Endothelial cell of umbilical vein (primary cell): ENCODE data around the gene KDM3A. TPM values are rescaled to one million over a fixed set of nuclear protein-coding genes. Genes with fewer than 3 reads are reported as not detected.

ENCODE experiments used
- BruUV-seq: library from RNA; stranded (reverse); fragments of 400-500 nt; replicated peaks from 2 replicates; lab custom pipeline; 2021; lab: Mats Ljungman, UMichigan
- CTCF ChIA-PET: fragments of 300-600, 350-600 bp; sonication (Branson Sonifier 250); formaldehyde crosslinking; loops from one replicate; lab custom pipeline; 2021; ENCODE audit warnings: antibody characterized with exemption, inconsistent platforms; lab: Charles Lee
- POLR2A ChIA-PET: fragments of 300-600, 350-600 bp; sonication (Branson Sonifier 250); formaldehyde crosslinking; loops from one replicate; lab custom pipeline; 2021; ENCODE audit warnings: antibody characterized with exemption, inconsistent platforms; lab: Charles Lee
- DNase-seq: peaks from one replicate; pipeline ENCODE4 v3.0.0-alpha.2; 2011; ENCODE audit warnings: low read depth, low spot score
- FAIRE-seq: peaks from 2 replicates; lab custom pipeline; 2011; peaks lifted over from hg19 to GRCh38; lab: Jason Lieb, UNC
- H2AFZ ChIP-seq: 2 replicates; pipeline ENCODE4 v1.6.0; 2012; ENCODE audit warnings: low read depth, low read length, control low read depth, inconsistent platforms
- H3K27ac ChIP-seq: 2 replicates; pipeline ENCODE4 v1.5.1; 2011; ENCODE audit warnings: low read depth, mild to moderate bottlenecking, control low read depth, low read length, moderate library complexity; ENCODE audit not compliant: insufficient read depth
- H3K27me3 ChIP-seq, 2 experiments: 2 replicates each; pipeline versions ENCODE4 v1.6.0 to v1.6.1; 2011; ENCODE audit warnings: low read length in 2 of 2, mixed read lengths in 1 of 2; ENCODE audit not compliant: control insufficient read depth in 2 of 2, insufficient read depth in 2 of 2
- H3K36me3 ChIP-seq, 2 experiments: 2 replicates in 1 of 2; 3 replicates in 1 of 2; pipeline ENCODE4 v1.5.1; 2011; ENCODE audit warnings: low read length in 2 of 2, mild to moderate bottlenecking in 1 of 2, moderate library complexity in 1 of 2; ENCODE audit not compliant: control insufficient read depth in 2 of 2, insufficient read depth in 2 of 2; ENCODE audit errors: extremely low read depth in 1 of 2
- H3K4me1 ChIP-seq: 3 replicates; pipeline ENCODE4 v1.5.1; 2011; ENCODE audit warnings: mild to moderate bottlenecking, low read length; ENCODE audit not compliant: control insufficient read depth, insufficient read depth; ENCODE audit errors: extremely low read depth
- H3K4me2 ChIP-seq: 2 replicates; pipeline ENCODE4 v1.6.1; 2011; ENCODE audit warnings: low read length, control low read depth, mixed read lengths; ENCODE audit not compliant: insufficient read depth
- H3K4me3 ChIP-seq, 3 experiments: fragments of 200-600 bp in 1 of 3; sonication (generic), shearing (Covaris generic) in 1 of 3; replicated peaks in 1 of 3; 2 replicates each; pipeline ENCODE4 v1.5.1; 2011 to 2016; ENCODE audit warnings: control low read depth in 3 of 3, low read length in 3 of 3, mild to moderate bottlenecking in 2 of 3, inconsistent platforms in 1 of 3, low read depth in 1 of 3, moderate library complexity in 1 of 3; ENCODE audit not compliant: insufficient read depth in 1 of 3
- H3K79me2 ChIP-seq: 2 replicates; pipeline ENCODE4 v1.6.0; 2012; ENCODE audit warnings: low read length, inconsistent platforms; ENCODE audit not compliant: control insufficient read depth, insufficient read depth
- H3K9ac ChIP-seq: replicated peaks from 2 replicates; pipeline ENCODE3; 2011; ENCODE audit warnings: low read length, control low read depth; ENCODE audit not compliant: insufficient read depth; ENCODE audit errors: extremely low read depth
- H3K9me1 ChIP-seq: replicated peaks from 3 replicates; pipeline ENCODE4 v1.6.0; 2011; ENCODE audit warnings: mild to moderate bottlenecking, low read length; ENCODE audit not compliant: control insufficient read depth, insufficient read depth; ENCODE audit errors: extremely low read depth
- H3K9me3 ChIP-seq: replicated peaks from 2 replicates; pipeline ENCODE4 v1.5.1; 2012; ENCODE audit warnings: low read length, inconsistent platforms; ENCODE audit not compliant: control insufficient read depth, insufficient read depth
- H4K20me1 ChIP-seq: replicated peaks from 2 replicates; pipeline ENCODE3; 2011; ENCODE audit warnings: mild to moderate bottlenecking, low read length; ENCODE audit not compliant: control insufficient read depth, insufficient read depth; ENCODE audit errors: extremely low read depth
- CTCF ChIP-seq, 2 donors: IDR thresholded peaks; 1 replicate in 1 of 2; 2 replicates in 1 of 2; pipeline ENCODE4 v1.5.1; 2011; ENCODE audit warnings: low read length in 2 of 2, mild to moderate bottlenecking in 2 of 2, moderate library complexity in 2 of 2, control low read depth in 1 of 2, inconsistent platforms in 1 of 2, low read depth in 1 of 2; ENCODE audit not compliant: insufficient read depth in 1 of 2; ENCODE audit errors: extremely low read depth in 1 of 2
- EZH2 ChIP-seq: IDR thresholded peaks from 2 replicates; pipeline ENCODE4 v1.6.1; 2012; ENCODE audit warnings: borderline replicate concordance, low read depth, mild to moderate bottlenecking, moderate library complexity, low read length, inconsistent platforms; ENCODE audit not compliant: severe bottlenecking
- FOS ChIP-seq: IDR thresholded peaks from 2 replicates; pipeline ENCODE4 v1.6.1; 2011; ENCODE audit warnings: mild to moderate bottlenecking, low read length, moderate library complexity, borderline replicate concordance; ENCODE audit not compliant: insufficient read depth
- JUN ChIP-seq: IDR thresholded peaks from 2 replicates; pipeline ENCODE4 v1.6.1; 2011; ENCODE audit warnings: borderline replicate concordance, low read depth; ENCODE audit not compliant: insufficient read length, insufficient read depth
- MAX ChIP-seq: IDR thresholded peaks from 2 replicates; pipeline ENCODE4 v1.6.1; 2011; ENCODE audit not compliant: insufficient read depth, insufficient read length
- MYC ChIP-seq: IDR thresholded peaks from one replicate; pipeline ENCODE4 v1.6.1; 2011; ENCODE audit warnings: mild to moderate bottlenecking, low read depth, low read length
- POLR2A ChIP-seq: IDR thresholded peaks from 2 replicates; pipeline ENCODE4 v1.6.1; 2012; ENCODE audit warnings: low read depth, mild to moderate bottlenecking, control low read depth, low read length
- POLR2AphosphoS5 ChIP-seq: IDR thresholded peaks from 2 replicates; pipeline ENCODE4 v1.6.1; 2012; ENCODE audit warnings: low read depth, mild to moderate bottlenecking, control low read depth, low read length, moderate library complexity; ENCODE audit not compliant: insufficient read depth
- dilution Hi-C: fragments of 300-500 bp; cut with MboI; formaldehyde crosslinking; loops from one replicate; pipeline ENCODE4 v1.15.0; 2019; ENCODE audit warnings: low sequenced_read_pairs; ENCODE audit not compliant: extremely low pct_ligation_motif_present
- intact Hi-C: fragments of 100-400 bp; cut with micrococcal nuclease; formaldehyde crosslinking; loops from one replicate; pipeline ENCODE4 v1.10.0; 2022
- polyA plus RNA-seq, 4 experiments: library from polyadenylated mRNA; depleted of rRNA in 3 of 4; stranded (reverse) in 3 of 4; unstranded in 1 of 4; fragments of >200 nt; gene quantifications; 2 replicates each; pipeline versions ENCODE4 v1.2.1 to v1.2.3, GENCODE V29; 2011 to 2012; ENCODE audit warnings: missing spikeins in 1 of 4
- total RNA-seq: library from RNA; stranded (reverse); gene quantifications from 2 replicates; pipeline ENCODE4 v1.2.3, GENCODE V29; 2021

KDM3A gene
- total and polyA plus RNA-seq, 2 donors (not counting 3 experiments of a cell fraction or from before 2014, with no cell fraction given): 13.5 to 29.5 TPM

GRCh38 chr2:86429335-86429734, 11.8 kb upstream of the KDM3A start:
- no peak overlapping the region for H2AFZ ChIP-seq
- H3K27ac ChIP-seq: no peak overlapping the region
- no TSS peak for BruUV-seq
- dilution Hi-C loops (no loop called here), intact Hi-C loops (loop anchor here (5.0 kb wide), 1 partner anchor 42 kb away; no protein-coding TSS in a partner anchor)
- TF ChIP-seq EZH2: no peak
- no peak for TF ChIP-seq FOS
- TF ChIP-seq POLR2AphosphoS5: no peak
- TF ChIP-seq CTCF (IDR thresholded peaks at IDR 0.05; ENCODE audit: extremely low read depth in 1 of 2, insufficient read depth in 1 of 2, low read depth in 1 of 2, low read length in 2 of 2): no peak
- TF ChIP-seq JUN: no peak
- TF ChIP-seq MAX: no peak
- no peak for TF ChIP-seq MYC
- no peak for TF ChIP-seq POLR2A
- no peaks in the 10 kb centered on the region for H3K9me3 ChIP-seq
- FAIRE-seq (no peak), DNase-seq (no peak)
- H3K79me2 ChIP-seq: no peaks in the 10 kb centered on the region
- peaks cover 14 to 45% of the 10 kb centered on the region in 2 experiments for H3K27me3 ChIP-seq
- H3K9ac ChIP-seq: no peak overlapping the region
- H3K4me3 ChIP-seq: no peak overlapping the region
- no peaks in the 10 kb centered on the region for H4K20me1 ChIP-seq
- no peaks in the 10 kb centered on the region for H3K36me3 ChIP-seq
- H3K4me1 ChIP-seq: no peaks in the 10 kb centered on the region
- no peaks in the 10 kb centered on the region for H3K9me1 ChIP-seq
- ChIA-PET CTCF (no interaction called here), POLR2A (no interaction called here)
- no peak overlapping the region for H3K4me2 ChIP-seq
